Gastroesophageal sphincter (tissue), 4 donors: ENCODE measurements around the gene OSBPL1A. TPM values are rescaled to one million over a fixed set of nuclear protein-coding genes. Genes with fewer than 3 reads are reported as not detected.
A peak's percentile ranks its signal among the peaks of the same experiment; 100 is the strongest.
"Not testable (repeated sequence)": the region's sequence is repeated elsewhere in the genome, so short reads cannot be mapped to it uniquely, and the experiment has no call there.

Experiments used
- ATAC-seq: fragments of 150-250 bp; one replicate; pipeline ENCODE4 v1.9.1; 2016; ENCODE audit warnings: mild to moderate bottlenecking, moderate library complexity
- H3K27ac ChIP-seq, 4 donors: fragments of 200-600 bp; sonication (generic) in 3 of 4; 1 replicate in 3 of 4; 2 replicates in 1 of 4; pipeline ENCODE4 v1.5.1; 2016 to 2019
- H3K27me3 ChIP-seq: fragments of 200-600 bp; sonication (generic); one replicate; pipeline ENCODE4 v1.5.1; 2019
- H3K36me3 ChIP-seq, 2 donors: fragments of 200-600 bp; sonication (generic); one replicate each; pipeline ENCODE4 v1.5.1; 2019; ENCODE audit warnings: control low read depth in 1 of 2
- H3K4me1 ChIP-seq, 3 donors: fragments of 200-600 bp; sonication (generic); 1 replicate in 2 of 3; 2 replicates in 1 of 3; pipeline ENCODE4 v1.5.1; 2016 to 2019; ENCODE audit warnings: control low read depth in 2 of 3
- H3K4me3 ChIP-seq, 2 donors: fragments of 200-600 bp; sonication (generic); one replicate each; pipeline ENCODE4 v1.5.1; 2019; ENCODE audit warnings: mild to moderate bottlenecking in 1 of 2, moderate library complexity in 1 of 2
- H3K9me3 ChIP-seq, 3 donors: fragments of 200-600 bp; sonication (generic); one replicate each; pipeline ENCODE4 v1.5.1; 2017 to 2019; ENCODE audit warnings: control low read depth in 2 of 3
- CTCF ChIP-seq, 4 experiments: fragments of 200-600 bp in 2 of 4; fragments of 450-650 bp in 2 of 4; sonication (generic) in 1 of 4; IDR thresholded peaks; one replicate each; pipeline ENCODE4 v1.5.1; 2017 to 2019; ENCODE audit warnings: antibody characterized with exemption in 4 of 4, mild to moderate bottlenecking in 2 of 4, moderate library complexity in 2 of 4
- EP300 ChIP-seq: sonication (generic); formaldehyde crosslinking; IDR thresholded peaks from one replicate; pipeline ENCODE4 v1.6.1; 2017; ENCODE audit warnings: antibody characterized with exemption, mild to moderate bottlenecking
- POLR2A ChIP-seq, 2 donors: fragments of 450-650 bp; IDR thresholded peaks; one replicate each; pipeline ENCODE4 v1.6.1; 2017; ENCODE audit warnings: antibody characterized with exemption in 2 of 2, mild to moderate bottlenecking in 2 of 2, moderate library complexity in 1 of 2
- POLR2AphosphoS5 ChIP-seq: sonication (generic); formaldehyde crosslinking; IDR thresholded peaks from one replicate; pipeline ENCODE4 v1.6.1; 2017; ENCODE audit warnings: antibody characterized with exemption
- WGBS, 2 donors: methylation state at CpG; one replicate each; pipeline ENCODE4 v1.1.5; 2018; ENCODE audit warnings: low coverage in 1 of 2; 5-methylcytosine and 5-hydroxymethylcytosine counted together
- total RNA-seq, 4 donors: library from RNA; depleted of rRNA; stranded (reverse); fragments of >200 nt; gene quantifications; one replicate each; pipeline ENCODE4 v1.1.0, GENCODE V29; 2016

Gene OSBPL1A
- total RNA-seq, 4 donors from 2014 or later = 97.1 to 120 (median 116) TPM

GRCh38 chr18:24366328-24366727, 31.3 kb downstream of the OSBPL1A start:
- no peak for ATAC-seq
- Histone ChIP-seq H3K4me1 (no peaks in the 10 kb centered on the region), H3K4me3 (no peak overlapping the region), H3K9me3 (no peaks in the 10 kb centered on the region), H3K27ac (no peak overlapping the region), H3K27me3 (no peaks in the 10 kb centered on the region), H3K36me3 (peaks cover 0 to 13% of the 10 kb centered on the region in 2 donors)
- no peak for TF ChIP-seq CTCF (IDR thresholded peaks at IDR 0.05)
- TF ChIP-seq POLR2AphosphoS5 = no peak
- TF ChIP-seq EP300 = no peak
- no peak for TF ChIP-seq POLR2A (IDR thresholded peaks at IDR 0.05)
- 91 to 95% methylated on average over 3 of the region's 3 CpGs for WGBS, 2 donors

GRCh38 chr18:24364177-24364576, 33.4 kb downstream of the OSBPL1A start:
- H3K27ac ChIP-seq = no peak overlapping the region
- TF ChIP-seq CTCF (IDR thresholded peaks at IDR 0.05) = no peak
- H3K36me3 ChIP-seq = peaks cover 0 to 13% of the 10 kb centered on the region in 2 donors
- H3K9me3 ChIP-seq = no peaks in the 10 kb centered on the region
- WGBS, 2 donors = no CpG with 5 or more reads among the region's 1 CpG
- H3K4me3 ChIP-seq = no peak overlapping the region
- no peaks in the 10 kb centered on the region for H3K27me3 ChIP-seq
- peaks cover 0 to 6% (median 0%) of the 10 kb centered on the region in 3 donors for H3K4me1 ChIP-seq
- ATAC-seq = no peak

GRCh38 chr18:24362757-24363156, 34.9 kb downstream of the OSBPL1A start:
- Histone ChIP-seq H3K36me3 (peaks cover 0 to 16% of the 10 kb centered on the region in 2 donors), H3K27me3 (no peaks in the 10 kb centered on the region), H3K27ac (no peak overlapping the region), H3K4me3 (no peak overlapping the region), H3K9me3 (no peaks in the 10 kb centered on the region), H3K4me1 (peaks cover 0 to 6% (median 0%) of the 10 kb centered on the region in 3 donors)
- WGBS, 2 donors = 100% methylated on average over 1 of the region's 1 CpG
- TF ChIP-seq POLR2A (IDR thresholded peaks at IDR 0.05) (no peak), POLR2AphosphoS5 (no peak), CTCF (IDR thresholded peaks at IDR 0.05) (no peak), EP300 (no peak)
- no peak for ATAC-seq

GRCh38 chr18:24359787-24360530, 37.7 kb downstream of the OSBPL1A start:
- TF ChIP-seq CTCF (IDR thresholded peaks at IDR 0.05) = peak; percentile 54 to 72 (median 60)
- 27 to 60% methylated on average over 2 to 8 of the region's 9 CpGs for WGBS, 2 donors
- not testable (repeated sequence) for H3K4me1 ChIP-seq, H3K4me3 ChIP-seq, H3K27me3 ChIP-seq, H3K36me3 ChIP-seq, H3K27ac ChIP-seq, H3K9me3 ChIP-seq
- peak; percentile 63 for ATAC-seq

GRCh38 chr18:24354278-24354677, 43.3 kb downstream of the OSBPL1A start:
- ATAC-seq = no peak
- H3K36me3 ChIP-seq = peaks cover 0 to 3% of the 10 kb centered on the region in 2 donors
- H3K9me3 ChIP-seq = no peaks in the 10 kb centered on the region
- no peaks in the 10 kb centered on the region for H3K27me3 ChIP-seq
- 78 to 100% methylated on average over 1 to 6 of the region's 6 CpGs for WGBS, 2 donors
- TF ChIP-seq POLR2AphosphoS5 (no peak), CTCF (IDR thresholded peaks at IDR 0.05) (no peak), EP300 (no peak), POLR2A (IDR thresholded peaks at IDR 0.05) (no peak)
- no peak overlapping the region for H3K4me3 ChIP-seq
- no peaks in the 10 kb centered on the region for H3K4me1 ChIP-seq
- H3K27ac ChIP-seq = no peak overlapping the region
